HG02610 (cell line): ENCODE results near the gene HOXA1.
"Not testable (repeated sequence)": the region's sequence is repeated elsewhere in the genome, so short reads cannot be mapped to it uniquely, and the experiment has no call there.

Experiments
- ATAC-seq: cut with Tn5 transposase; IDR thresholded peaks from one replicate; pipeline ENCODE4 v1.9.1; 2021; ENCODE audit warnings: mild to moderate bottlenecking, moderate library complexity; ENCODE audit not compliant: unreplicated experiment

Gene HOXA1

GRCh38 chr7:27053153-27053552 lies 42.6 kb downstream of the HOXA1 start:
- ATAC-seq: no peak

GRCh38 chr7:27051451-27051850 lies 44.3 kb downstream of the HOXA1 start:
- ATAC-seq: no peak

DNA sequence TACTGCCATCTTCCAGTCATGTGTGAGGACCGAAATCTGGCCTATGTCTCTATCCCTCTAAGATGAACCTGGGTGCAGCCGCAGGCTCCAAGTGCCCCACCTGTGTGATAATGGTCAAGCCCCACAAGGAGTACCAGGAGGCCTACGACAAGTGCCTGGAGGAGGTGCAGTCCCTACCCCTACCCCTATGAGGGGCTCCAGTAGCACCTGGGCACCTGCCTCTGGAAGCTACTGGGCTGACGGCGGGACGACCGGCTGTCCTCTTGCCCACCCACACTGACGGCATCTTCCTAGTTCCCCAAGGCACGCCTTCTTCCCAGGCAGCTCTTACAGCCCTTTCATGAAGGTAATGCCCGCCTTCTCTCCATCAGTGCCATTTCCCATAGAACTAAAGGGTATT lies 47.4 kb downstream of the HOXA1 start:
- no peak for ATAC-seq

DNA sequence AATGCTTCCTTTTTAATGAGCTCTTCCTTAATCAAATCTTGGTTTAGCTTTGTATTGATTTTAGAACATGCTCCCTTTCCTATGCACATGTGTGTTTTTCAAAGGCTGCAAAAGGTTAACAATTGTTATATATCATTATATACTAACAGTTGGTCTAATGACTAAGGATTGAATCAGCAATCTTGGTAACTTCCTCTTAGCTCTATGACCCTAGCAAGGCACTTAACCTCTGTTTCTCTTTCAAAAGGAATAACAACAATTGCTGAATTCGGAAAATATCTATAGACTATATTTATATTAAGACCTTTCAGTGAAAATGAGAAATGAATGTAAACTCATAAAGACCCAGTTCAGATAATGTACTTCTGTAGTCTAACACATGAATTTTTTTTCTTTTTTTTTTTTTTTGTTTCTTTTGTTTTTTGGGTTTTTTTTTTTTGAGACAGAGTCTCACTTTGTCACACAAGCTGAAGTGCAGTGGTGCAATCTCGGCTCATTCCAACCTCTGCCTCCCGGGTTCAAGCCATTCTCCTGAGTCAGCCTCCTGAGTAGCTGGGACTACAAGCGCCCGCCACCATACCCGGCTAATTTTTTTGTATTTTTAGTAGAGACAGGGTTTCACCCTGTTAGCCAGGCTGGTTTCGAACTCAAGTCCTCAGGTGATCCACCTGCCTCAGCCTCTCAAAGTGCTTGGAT lies 48.8 kb downstream of the HOXA1 start:
- ATAC-seq: no peak

DNA sequence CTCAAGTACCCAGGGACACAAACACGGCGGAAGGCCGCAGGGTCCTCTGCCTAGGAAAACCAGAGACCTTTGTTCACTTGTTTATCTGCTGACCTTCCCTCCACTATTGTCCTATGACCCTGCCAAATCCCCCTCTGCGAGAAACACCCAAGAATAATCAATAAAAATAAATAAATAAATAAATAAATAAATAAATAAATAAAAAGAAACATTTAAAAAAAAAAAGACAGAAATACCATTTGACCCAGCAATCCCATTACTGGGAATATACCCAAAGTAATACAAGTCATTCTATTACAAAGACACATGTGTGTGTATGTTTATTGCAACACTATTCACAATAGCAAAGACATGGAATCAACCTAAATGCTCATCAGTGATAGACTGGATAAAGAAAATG lies 49.8 kb downstream of the HOXA1 start:
- not testable (repeated sequence) for ATAC-seq

DNA sequence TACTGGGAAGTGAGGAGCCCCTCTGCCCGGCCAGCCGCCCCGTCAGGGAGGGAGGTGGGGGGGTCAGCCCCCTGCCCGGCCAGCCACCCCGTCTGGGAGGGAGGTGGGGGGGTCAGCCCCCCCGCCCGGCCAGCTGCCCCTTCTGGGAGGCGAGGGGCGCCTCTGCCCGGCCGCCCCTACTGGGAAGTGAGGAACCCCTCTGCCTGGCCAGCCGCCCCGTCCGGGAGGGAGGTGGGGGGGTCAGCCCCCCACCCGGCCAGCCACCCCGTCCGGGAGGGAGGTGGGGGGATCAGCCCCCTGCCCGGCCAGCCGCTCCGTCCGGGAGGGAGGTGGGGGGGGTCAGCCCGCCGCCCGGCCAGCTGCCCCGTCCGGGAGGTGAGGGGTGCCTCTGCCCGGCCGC lies 50.7 kb downstream of the HOXA1 start:
- not testable (repeated sequence) for ATAC-seq
